NCI-H2029 (cell line): Measurements from ENCODE around the gene GABRD.

Experiments
- DNase-seq: peaks from one replicate; lab custom pipeline; 2025; lab: John Stamatoyannopoulos, UW

GABRD gene

GRCh38 chr1:2018217-2019171, 651 bp upstream of the GABRD start:
- no peak for DNase-seq

GRCh38 chr1:2019571-2020309, 595 bp downstream of the GABRD start:
- no peak for DNase-seq

- no peak for DNase-seq
These were observed 1.1 kb downstream of the GABRD start for GRCh38 chr1:2020310-2020655.

GRCh38 chr1:2021550-2021949, 2.4 kb downstream of the GABRD start:
- DNase-seq = no peak

- DNase-seq = no peak
These were observed 3.1 kb downstream of the GABRD start for GRCh38 chr1:2022063-2022770.

GRCh38 chr1:2023187-2023586, 4.0 kb downstream of the GABRD start:
- no peak for DNase-seq

- no peak for DNase-seq
These were observed 5.3 kb downstream of the GABRD start for GRCh38 chr1:2024451-2024850.

GRCh38 chr1:2024887-2025286, 5.7 kb downstream of the GABRD start:
- no peak for DNase-seq

- no peak for DNase-seq
These were observed 6.4 kb downstream of the GABRD start for GRCh38 chr1:2025491-2025981.

GRCh38 chr1:2027961-2028583, 8.9 kb downstream of the GABRD start:
- DNase-seq = no peak

- no peak for DNase-seq
These were observed 9.9 kb downstream of the GABRD start for GRCh38 chr1:2028870-2029560.

- DNase-seq = no peak
These were observed 10.4 kb downstream of the GABRD start for GRCh38 chr1:2029561-2029960.

GRCh38 chr1:2030076-2030871, 11.1 kb downstream of the GABRD start:
- DNase-seq = no peak

- DNase-seq = no peak
These were observed 12.7 kb downstream of the GABRD start for GRCh38 chr1:2031546-2032540.

- no peak for DNase-seq
These were observed 13.6 kb downstream of the GABRD start for GRCh38 chr1:2032737-2033136.

GRCh38 chr1:2033165-2033564, 14.0 kb downstream of the GABRD start:
- DNase-seq = no peak

- DNase-seq = no peak
These were observed 17.1 kb downstream of the GABRD start for GRCh38 chr1:2036287-2036686.

- DNase-seq = no peak
These were observed 18.3 kb downstream of the GABRD start for GRCh38 chr1:2037314-2037979.

GRCh38 chr1:2038229-2038628, 19.1 kb downstream of the GABRD start:
- no peak for DNase-seq
